ENCODE data around the gene C1QTNF12. TPM values are rescaled to one million over a fixed set of nuclear protein-coding genes. Genes with fewer than 3 reads are reported as not detected.
A peak's percentile ranks its signal among the peaks of the same experiment; 100 is the strongest.

The C1QTNF12 gene
- total RNA-seq, 1 experiment from 2014 or later: 4.4 TPM

- no peak for DNase-seq (ENCODE audit: low spot score)
- TF ChIP-seq, protein P1, sequence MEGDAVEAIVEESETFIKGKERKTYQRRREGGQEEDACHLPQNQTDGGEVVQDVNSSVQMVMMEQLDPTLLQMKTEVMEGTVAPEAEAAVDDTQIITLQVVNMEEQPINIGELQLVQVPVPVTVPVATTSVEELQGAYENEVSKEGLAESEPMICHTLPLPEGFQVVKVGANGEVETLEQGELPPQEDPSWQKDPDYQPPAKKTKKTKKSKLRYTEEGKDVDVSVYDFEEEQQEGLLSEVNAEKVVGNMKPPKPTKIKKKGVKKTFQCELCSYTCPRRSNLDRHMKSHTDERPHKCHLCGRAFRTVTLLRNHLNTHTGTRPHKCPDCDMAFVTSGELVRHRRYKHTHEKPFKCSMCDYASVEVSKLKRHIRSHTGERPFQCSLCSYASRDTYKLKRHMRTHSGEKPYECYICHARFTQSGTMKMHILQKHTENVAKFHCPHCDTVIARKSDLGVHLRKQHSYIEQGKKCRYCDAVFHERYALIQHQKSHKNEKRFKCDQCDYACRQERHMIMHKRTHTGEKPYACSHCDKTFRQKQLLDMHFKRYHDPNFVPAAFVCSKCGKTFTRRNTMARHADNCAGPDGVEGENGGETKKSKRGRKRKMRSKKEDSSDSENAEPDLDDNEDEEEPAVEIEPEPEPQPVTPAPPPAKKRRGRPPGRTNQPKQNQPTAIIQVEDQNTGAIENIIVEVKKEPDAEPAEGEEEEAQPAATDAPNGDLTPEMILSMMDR (conservative IDR thresholded peaks at IDR 0.05; ENCODE audit: low read depth, low read length): no peak
- no peak for TF ChIP-seq EZH2 (IDR thresholded peaks at IDR 0.05; ENCODE audit: borderline replicate concordance, low read depth, low read length, poor library complexity, severe bottlenecking)
- peaks cover 11% of the 10 kb centered on the region for H3K4me1 ChIP-seq (ENCODE audit: insufficient read depth, low read length, poor library complexity, severe bottlenecking)
- CTCF ChIA-PET: no interaction called here
- intact Hi-C loops (cut with micrococcal nuclease; ENCODE audit: unreplicated experiment): no loop called here
- H3K4me3 ChIP-seq (ENCODE audit: low read depth, low read length, poor library complexity, severe bottlenecking): no peak overlapping the region
- no peak overlapping the region for H3K27ac ChIP-seq (ENCODE audit: low read depth, low read length, poor library complexity, severe bottlenecking)
- H3K27me3 ChIP-seq (replicated peaks; ENCODE audit: insufficient read depth, low read depth, low read length, poor library complexity): no peaks in the 10 kb centered on the region
- H3K9me3 ChIP-seq (ENCODE audit: low read depth, low read length, poor library complexity, severe bottlenecking): no peaks in the 10 kb centered on the region
- H3K36me3 ChIP-seq (ENCODE audit: insufficient read depth, low read length, poor library complexity, severe bottlenecking): peaks cover 33% of the 10 kb centered on the region
- POLR2A ChIA-PET (ENCODE audit: low non-redundant PET): no interaction called here
- no TSS peak for BruUV-seq (replicated peaks)
Observed at GRCh38 chr1:1220197-1220596, 26.3 kb downstream of the C1QTNF12 start.

GRCh38 chr1:1219341-1219740 lies 27.2 kb downstream of the C1QTNF12 start:
- Histone ChIP-seq H3K4me3 (ENCODE audit: low read depth, low read length, poor library complexity, severe bottlenecking) (no peak overlapping the region), H3K4me1 (ENCODE audit: insufficient read depth, low read length, poor library complexity, severe bottlenecking) (peaks cover 18% of the 10 kb centered on the region), H3K9me3 (ENCODE audit: low read depth, low read length, poor library complexity, severe bottlenecking) (no peaks in the 10 kb centered on the region), H3K36me3 (ENCODE audit: insufficient read depth, low read length, poor library complexity, severe bottlenecking) (peaks cover 31% of the 10 kb centered on the region), H3K27me3 (replicated peaks; ENCODE audit: insufficient read depth, low read depth, low read length, poor library complexity) (no peaks in the 10 kb centered on the region), H3K27ac (ENCODE audit: low read depth, low read length, poor library complexity, severe bottlenecking) (no peak overlapping the region)
- BruUV-seq (replicated peaks): no TSS peak
- ChIA-PET CTCF (no interaction called here), POLR2A (ENCODE audit: low non-redundant PET) (no interaction called here)
- no peak for DNase-seq (ENCODE audit: low spot score)
- TF ChIP-seq EZH2 (IDR thresholded peaks at IDR 0.05; ENCODE audit: borderline replicate concordance, low read depth, low read length, poor library complexity, severe bottlenecking): no peak
- TF ChIP-seq, protein P1 (conservative IDR thresholded peaks at IDR 0.05; ENCODE audit: low read depth, low read length): no peak
- intact Hi-C loops (cut with micrococcal nuclease; ENCODE audit: unreplicated experiment): loop anchor here (5.0 kb wide), 1 partner anchor 47 kb away; the partner anchor contains the start of gene TTLL10

DNA sequence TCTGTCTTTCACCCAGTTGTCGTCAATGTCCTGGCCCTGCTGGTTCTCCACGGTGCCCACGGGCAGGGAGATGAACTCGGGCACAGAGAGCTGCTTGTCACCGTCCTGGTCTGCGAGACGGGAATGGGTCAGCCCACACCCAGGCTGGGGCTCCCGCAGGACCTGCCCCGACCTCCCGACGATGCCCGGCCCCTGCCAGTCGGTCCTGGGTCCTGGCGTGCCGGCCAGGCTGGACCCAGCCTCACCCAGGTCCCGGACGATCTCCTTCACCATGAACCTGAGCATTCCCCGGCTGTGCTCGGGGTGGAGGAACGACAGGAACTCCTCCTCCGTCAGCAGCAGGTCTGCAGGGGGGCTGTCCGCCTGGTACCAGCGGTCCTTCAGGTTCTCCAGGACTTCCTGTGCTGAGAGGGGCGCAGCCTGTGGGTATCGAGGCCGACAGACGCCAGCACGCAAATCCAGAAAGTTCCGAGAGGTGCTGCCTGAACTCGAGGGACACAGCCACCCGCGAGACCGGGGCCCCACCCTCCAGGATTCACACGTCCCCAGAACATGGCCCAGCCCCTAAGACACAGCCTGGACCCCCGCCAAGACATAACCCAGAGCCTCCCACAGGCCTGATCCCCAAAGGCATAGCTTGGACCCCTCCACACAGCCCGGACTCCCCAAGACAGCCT lies 27.9 kb downstream of the C1QTNF12 start:
- TF ChIP-seq EZH2 (IDR thresholded peaks at IDR 0.05; ENCODE audit: borderline replicate concordance, low read depth, low read length, poor library complexity, severe bottlenecking): no peak
- TF ChIP-seq, protein P1 (conservative IDR thresholded peaks at IDR 0.05; ENCODE audit: low read depth, low read length): no peak
- no TSS peak for BruUV-seq (replicated peaks)
- intact Hi-C loops (cut with micrococcal nuclease; ENCODE audit: unreplicated experiment): loop anchor here (5.0 kb wide), 1 partner anchor 46 kb away; the partner anchor contains the start of gene TTLL10
- Histone ChIP-seq H3K9me3 (ENCODE audit: low read depth, low read length, poor library complexity, severe bottlenecking) (no peaks in the 10 kb centered on the region), H3K4me1 (ENCODE audit: insufficient read depth, low read length, poor library complexity, severe bottlenecking) (peaks cover 18% of the 10 kb centered on the region), H3K27me3 (replicated peaks; ENCODE audit: insufficient read depth, low read depth, low read length, poor library complexity) (no peaks in the 10 kb centered on the region), H3K36me3 (ENCODE audit: insufficient read depth, low read length, poor library complexity, severe bottlenecking) (peaks cover 31% of the 10 kb centered on the region), H3K27ac (ENCODE audit: low read depth, low read length, poor library complexity, severe bottlenecking) (peak overlapping the region; percentile 37), H3K4me3 (ENCODE audit: low read depth, low read length, poor library complexity, severe bottlenecking) (no peak overlapping the region)
- ChIA-PET CTCF (no interaction called here), POLR2A (ENCODE audit: low non-redundant PET) (no interaction called here)
- DNase-seq (ENCODE audit: low spot score): no peak

Measured in A673 (cell line).